Upper lobe of left lung (tissue), 4 donors: ENCODE results near the gene QSOX1.

Experiments
- EP300 ChIP-seq, 4 donors: sonication (generic); formaldehyde crosslinking; IDR thresholded peaks; one replicate each; pipeline ENCODE4 v1.5.1; 2017; ENCODE audit warnings: antibody characterized with exemption in 4 of 4, control low read depth in 2 of 4
- POLR2A ChIP-seq, 4 donors: fragments of 450-650 bp; IDR thresholded peaks; one replicate each; pipeline ENCODE4 v1.5.1; 2016 to 2017; ENCODE audit warnings: antibody characterized with exemption in 4 of 4, mild to moderate bottlenecking in 2 of 4
- POLR2AphosphoS5 ChIP-seq, 2 donors: sonication (generic); formaldehyde crosslinking; IDR thresholded peaks; one replicate each; pipeline ENCODE4 v1.5.1; 2017; ENCODE audit warnings: antibody characterized with exemption in 2 of 2
- TF ChIP-seq, protein P1 (sequence below), 6 experiments: fragments of 450-650 bp in 4 of 6; fragments of 200-600 bp in 2 of 6; sonication (generic) in 2 of 6; IDR thresholded peaks; one replicate each; pipeline ENCODE4 v1.5.1; 2016 to 2019; ENCODE audit warnings: antibody characterized with exemption in 6 of 6

DNA sequence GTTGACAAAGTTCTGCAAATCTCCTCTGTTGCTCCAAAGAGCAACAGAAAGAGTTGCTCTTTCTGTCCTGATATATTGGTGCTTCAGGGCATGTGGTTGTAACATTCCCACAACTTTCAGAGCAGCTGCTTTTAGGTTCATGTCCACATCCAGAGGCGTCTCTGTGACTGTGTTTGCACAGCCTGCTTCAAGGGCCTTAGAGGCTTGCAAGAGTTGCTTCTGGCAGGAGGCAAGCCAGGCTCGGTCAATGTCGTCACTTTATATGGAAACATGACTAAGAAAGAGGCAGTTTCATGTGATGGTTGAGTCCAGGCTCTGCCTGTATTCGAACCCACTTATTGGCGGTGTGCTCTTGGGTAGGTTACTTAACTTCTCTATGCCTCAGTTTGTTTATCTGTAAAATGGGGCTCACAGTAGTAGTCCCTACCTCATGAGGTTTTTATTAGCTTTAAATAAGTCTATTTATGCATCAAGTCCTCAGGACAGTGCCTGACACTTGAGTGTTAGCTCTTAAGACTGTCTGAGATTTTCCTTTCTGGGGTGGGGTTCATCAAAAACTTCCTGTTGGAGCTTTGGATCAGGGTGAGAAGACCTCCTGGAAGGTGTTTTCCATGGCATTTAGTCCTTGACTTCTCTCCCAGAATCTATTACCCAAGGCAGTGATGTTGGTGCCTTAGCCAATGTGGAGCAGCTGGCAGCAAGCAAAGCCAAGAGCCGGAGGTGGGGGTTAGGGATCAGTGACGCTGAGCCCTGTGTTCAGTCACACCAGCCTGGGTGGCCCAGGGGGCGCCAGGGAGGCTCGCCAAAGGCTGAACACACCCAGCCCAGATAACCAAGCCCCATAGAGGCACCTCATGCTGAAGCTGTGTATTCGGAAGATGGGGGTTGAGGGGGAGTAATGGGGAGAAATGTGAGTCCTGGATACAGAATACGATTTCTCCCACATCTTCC lies 94.3 kb downstream of the QSOX1 start:
- TF ChIP-seq, protein P1, sequence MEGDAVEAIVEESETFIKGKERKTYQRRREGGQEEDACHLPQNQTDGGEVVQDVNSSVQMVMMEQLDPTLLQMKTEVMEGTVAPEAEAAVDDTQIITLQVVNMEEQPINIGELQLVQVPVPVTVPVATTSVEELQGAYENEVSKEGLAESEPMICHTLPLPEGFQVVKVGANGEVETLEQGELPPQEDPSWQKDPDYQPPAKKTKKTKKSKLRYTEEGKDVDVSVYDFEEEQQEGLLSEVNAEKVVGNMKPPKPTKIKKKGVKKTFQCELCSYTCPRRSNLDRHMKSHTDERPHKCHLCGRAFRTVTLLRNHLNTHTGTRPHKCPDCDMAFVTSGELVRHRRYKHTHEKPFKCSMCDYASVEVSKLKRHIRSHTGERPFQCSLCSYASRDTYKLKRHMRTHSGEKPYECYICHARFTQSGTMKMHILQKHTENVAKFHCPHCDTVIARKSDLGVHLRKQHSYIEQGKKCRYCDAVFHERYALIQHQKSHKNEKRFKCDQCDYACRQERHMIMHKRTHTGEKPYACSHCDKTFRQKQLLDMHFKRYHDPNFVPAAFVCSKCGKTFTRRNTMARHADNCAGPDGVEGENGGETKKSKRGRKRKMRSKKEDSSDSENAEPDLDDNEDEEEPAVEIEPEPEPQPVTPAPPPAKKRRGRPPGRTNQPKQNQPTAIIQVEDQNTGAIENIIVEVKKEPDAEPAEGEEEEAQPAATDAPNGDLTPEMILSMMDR (IDR thresholded peaks at IDR 0.05): no peak
- TF ChIP-seq POLR2AphosphoS5 (IDR thresholded peaks at IDR 0.05): no peak
- no peak for TF ChIP-seq EP300 (IDR thresholded peaks at IDR 0.05)
- TF ChIP-seq POLR2A (IDR thresholded peaks at IDR 0.05): no peak
